Measurements from ENCODE around the gene HSPH1. TPM values are rescaled to one million over a fixed set of nuclear protein-coding genes. Genes with fewer than 3 reads are reported as not detected.

HSPH1 gene
- total and polyA plus RNA-seq, 12 donors, result 19.8 to 122 (median 48.2) TPM

DNA sequence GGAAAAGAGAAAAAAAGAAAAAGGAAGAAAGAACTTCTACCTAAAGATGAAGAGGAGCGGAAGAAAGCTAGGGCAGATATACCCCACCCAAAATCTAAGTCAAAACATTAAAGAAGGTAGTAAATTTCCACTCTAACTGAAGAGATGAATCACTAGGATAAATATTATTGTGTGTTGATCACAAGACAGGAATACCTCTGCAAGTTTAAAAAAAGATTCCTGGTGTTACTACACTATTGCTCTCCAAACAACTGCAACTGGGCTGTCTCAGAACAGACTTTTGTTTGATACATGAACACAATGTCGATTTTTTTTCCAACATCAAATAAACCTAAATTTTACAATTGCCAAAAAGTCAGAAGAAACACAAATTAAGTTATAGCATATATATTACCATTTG lies 6.8 kb downstream of the HSPH1 start:
- Histone ChIP-seq H3K36me3 (replicated peaks in 1 of 2) (peaks cover 0 to 48% of the 10 kb centered on the region in 2 donors), H3K27me3 (no peaks in the 10 kb centered on the region), H3K4me1 (replicated peaks in 1 of 2) (peaks cover 10 to 19% of the 10 kb centered on the region in 2 donors), H3K4me3 (no peak overlapping the region), H3K9me3 (replicated peaks in 1 of 3) (no peaks in the 10 kb centered on the region), H3K27ac (no peak overlapping the region)
- 95 to 99% (median 96%) methylated on average over 2 of the region's 2 CpGs for WGBS, 4 donors
- DNase-seq, result no peak
- TF ChIP-seq CTCF (IDR thresholded peaks at IDR 0.05), result no peak
- no peak for TF ChIP-seq POLR2A (IDR thresholded peaks at IDR 0.05)
- intact Hi-C loops (cut with DNase I), result no loop called here

DNA sequence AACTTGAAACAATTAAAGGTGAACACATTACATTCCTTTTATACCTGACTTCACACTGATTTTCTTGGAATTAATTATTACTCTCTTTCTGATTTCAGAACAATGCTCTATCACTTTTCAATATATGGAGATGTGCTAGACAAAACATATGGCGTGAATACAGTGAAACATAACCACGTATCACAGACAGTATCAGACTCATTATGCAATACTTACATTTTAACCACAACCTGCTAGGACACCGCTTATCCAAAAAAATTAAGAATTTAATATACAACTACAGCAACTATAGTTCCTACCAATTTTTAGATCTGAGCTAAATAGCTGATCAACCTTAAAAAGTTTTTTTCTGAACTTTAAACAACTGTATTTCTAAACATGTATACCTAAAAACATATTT lies 9.9 kb downstream of the HSPH1 start:
- no peaks in the 10 kb centered on the region for H3K9me3 ChIP-seq (replicated peaks in 1 of 3)
- no peaks in the 10 kb centered on the region for H3K27me3 ChIP-seq
- peaks cover 0 to 70% of the 10 kb centered on the region in 2 donors for H3K36me3 ChIP-seq (replicated peaks in 1 of 2)
- no peak for DNase-seq
- no peak overlapping the region for H3K27ac ChIP-seq
- no peak overlapping the region for H3K4me3 ChIP-seq
- intact Hi-C loops (cut with DNase I), result no loop called here
- WGBS, 4 donors, result 89 to 92% (median 91%) methylated on average over 3 of the region's 3 CpGs
- TF ChIP-seq CTCF (IDR thresholded peaks at IDR 0.05) (no peak), POLR2A (IDR thresholded peaks at IDR 0.05) (no peak)
- no peaks in the 10 kb centered on the region for H3K4me1 ChIP-seq (replicated peaks in 1 of 2)

GRCh38 chr13:31150315-31150985 lies 11.3 kb downstream of the HSPH1 start:
- peaks cover 0 to 82% of the 10 kb centered on the region in 2 donors for H3K36me3 ChIP-seq (replicated peaks in 1 of 2)
- no peak for TF ChIP-seq POLR2A (IDR thresholded peaks at IDR 0.05)
- no peak for TF ChIP-seq CTCF (IDR thresholded peaks at IDR 0.05)
- intact Hi-C loops (cut with DNase I), result no loop called here
- H3K9me3 ChIP-seq (replicated peaks in 1 of 3), result no peaks in the 10 kb centered on the region
- no peak for DNase-seq
- no peak overlapping the region for H3K27ac ChIP-seq
- 93 to 98% (median 95%) methylated on average over 4 of the region's 4 CpGs for WGBS, 4 donors
- H3K4me1 ChIP-seq (replicated peaks in 1 of 2), result no peaks in the 10 kb centered on the region
- no peak overlapping the region for H3K4me3 ChIP-seq
- no peaks in the 10 kb centered on the region for H3K27me3 ChIP-seq

DNA sequence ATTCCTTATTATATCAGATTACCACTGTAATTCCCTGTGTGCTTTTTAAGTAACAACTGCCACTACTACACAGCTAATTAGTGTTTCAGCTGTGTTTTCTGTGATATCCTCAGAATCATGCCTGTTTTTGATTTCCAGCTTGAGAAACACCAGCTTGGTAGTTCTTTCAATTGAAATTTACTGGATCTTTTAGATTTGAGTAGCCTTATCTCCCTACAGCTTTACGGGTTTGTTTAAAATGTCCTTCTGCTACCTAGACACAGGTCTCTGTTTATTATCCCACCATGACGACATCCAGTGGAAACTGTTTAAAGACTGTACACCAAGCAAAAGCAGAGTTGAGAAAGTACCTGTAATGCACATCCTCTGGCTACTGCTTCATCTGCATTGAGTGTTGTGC lies 12.1 kb downstream of the HSPH1 start:
- Histone ChIP-seq H3K9me3 (replicated peaks in 1 of 3) (no peaks in the 10 kb centered on the region), H3K4me1 (replicated peaks in 1 of 2) (no peaks in the 10 kb centered on the region), H3K4me3 (no peak overlapping the region), H3K27me3 (no peaks in the 10 kb centered on the region), H3K27ac (no peak overlapping the region), H3K36me3 (replicated peaks in 1 of 2) (peaks cover 0 to 82% of the 10 kb centered on the region in 2 donors)
- no peak for DNase-seq
- intact Hi-C loops (cut with DNase I), result no loop called here
- WGBS, 4 donors, result 86 to 95% (median 91%) methylated on average over 2 of the region's 2 CpGs
- TF ChIP-seq POLR2A (IDR thresholded peaks at IDR 0.05), result no peak
- no peak for TF ChIP-seq CTCF (IDR thresholded peaks at IDR 0.05)

Data from adrenal gland (tissue), 12 donors.